ENCODE results near the gene TAF4. TPM values are rescaled to one million over a fixed set of nuclear protein-coding genes. Genes with fewer than 3 reads are reported as not detected.
A peak's percentile ranks its signal among the peaks of the same experiment; 100 is the strongest.
"Not testable (repeated sequence)": the region's sequence is repeated elsewhere in the genome, so short reads cannot be mapped to it uniquely, and the experiment has no call there.

TAF4 gene
- polyA plus RNA-seq, 6 donors from 2014 or later: 1.3 to 4.2 (median 1.8) TPM

DNA sequence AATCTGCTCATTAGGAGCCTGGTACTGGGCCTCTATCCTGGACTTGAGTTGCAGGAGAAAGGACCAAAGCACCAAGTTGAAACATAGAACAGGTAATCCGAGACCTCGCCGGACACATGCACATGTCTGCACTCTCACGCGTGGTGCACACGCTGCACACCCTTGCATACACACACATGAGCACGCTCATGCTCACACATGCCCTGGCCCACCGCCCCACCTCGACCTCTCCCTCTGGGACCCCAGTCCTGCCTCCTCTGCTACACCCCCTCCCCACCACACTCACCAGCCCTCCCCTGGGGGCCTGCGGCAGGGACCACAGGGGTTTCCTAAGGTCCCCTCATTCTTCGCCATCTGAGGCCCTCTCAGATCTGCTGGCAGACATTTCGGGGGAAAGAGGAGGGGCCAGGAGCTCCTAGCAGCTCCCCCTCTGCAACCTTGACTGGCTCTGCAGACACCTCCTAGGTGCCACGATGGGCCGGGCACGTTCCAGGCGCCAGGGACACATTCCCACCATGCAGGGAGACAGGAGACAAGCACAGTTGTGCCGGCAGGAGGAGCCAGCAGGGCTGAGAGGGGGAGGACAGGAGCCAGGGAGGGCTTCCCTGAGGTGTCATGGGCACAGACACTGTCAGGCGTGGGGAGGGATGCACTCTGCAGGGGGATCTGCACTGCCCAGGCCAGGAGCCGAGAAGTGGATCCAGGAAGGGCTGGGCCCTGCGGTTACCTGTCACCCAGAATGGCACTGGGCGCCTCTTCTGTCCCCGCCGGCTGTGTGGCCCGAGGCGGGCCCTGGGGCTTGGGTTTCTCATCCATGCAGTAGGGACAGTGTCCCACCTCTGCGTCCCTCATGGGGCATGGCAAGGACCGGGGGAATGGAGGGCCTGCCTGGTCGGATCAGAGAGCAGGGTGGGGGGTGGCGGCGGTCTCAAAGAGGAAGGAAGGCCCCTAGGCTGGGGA is 31.0 kb upstream of the TAF4 start:
- H3K4me3 Mint-ChIP-seq: no peak overlapping the region
- no peak for ATAC-seq (ENCODE audit: low read depth in 2 of 2)
- H3K36me3 Mint-ChIP-seq: peaks cover 4 to 33% of the 10 kb centered on the region in 2 donors
- no peak for DNase-seq
- peaks cover 7 to 18% (median 15%) of the 10 kb centered on the region in 7 donors for H3K9me3 Mint-ChIP-seq
- peaks cover 14 to 31% (median 26%) of the 10 kb centered on the region in 3 donors for H3K27me3 Mint-ChIP-seq
- peaks cover 0 to 3% (median 0%) of the 10 kb centered on the region in 3 donors for H3K4me1 Mint-ChIP-seq
- peak overlapping the region in 1 of 6 donors; percentile 76 for H3K27ac Mint-ChIP-seq

DNA sequence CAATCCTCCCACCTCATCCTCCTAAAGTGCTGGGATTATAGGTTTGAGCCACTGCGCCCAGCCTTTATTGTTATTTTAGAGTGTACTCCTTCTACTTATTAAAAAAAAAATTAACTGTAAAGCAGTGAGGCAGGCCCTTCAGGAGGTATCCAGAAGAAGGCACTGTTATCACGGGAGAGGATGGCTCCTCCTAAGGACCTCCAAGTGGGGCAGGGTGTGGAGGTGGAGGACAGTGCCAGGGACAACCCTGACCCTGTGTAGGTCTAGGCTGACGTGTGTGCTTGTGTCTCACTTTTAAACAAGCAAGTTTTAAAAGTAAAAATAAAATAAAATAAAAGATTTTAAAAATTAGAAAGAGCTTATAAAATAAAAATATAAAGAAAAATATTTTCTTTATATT is 23.7 kb upstream of the TAF4 start:
- Mint-ChIP-seq H3K4me3 (no peak overlapping the region), H3K9me3 (peaks cover 0 to 10% (median 0%) of the 10 kb centered on the region in 7 donors), H3K27ac (no peak overlapping the region), H3K27me3 (peaks cover 14 to 22% (median 20%) of the 10 kb centered on the region in 3 donors), H3K4me1 (no peaks in the 10 kb centered on the region), H3K36me3 (peaks cover 0 to 9% of the 10 kb centered on the region in 2 donors)
- no peak for DNase-seq
- no peak for ATAC-seq (ENCODE audit: low read depth in 2 of 2)

DNA sequence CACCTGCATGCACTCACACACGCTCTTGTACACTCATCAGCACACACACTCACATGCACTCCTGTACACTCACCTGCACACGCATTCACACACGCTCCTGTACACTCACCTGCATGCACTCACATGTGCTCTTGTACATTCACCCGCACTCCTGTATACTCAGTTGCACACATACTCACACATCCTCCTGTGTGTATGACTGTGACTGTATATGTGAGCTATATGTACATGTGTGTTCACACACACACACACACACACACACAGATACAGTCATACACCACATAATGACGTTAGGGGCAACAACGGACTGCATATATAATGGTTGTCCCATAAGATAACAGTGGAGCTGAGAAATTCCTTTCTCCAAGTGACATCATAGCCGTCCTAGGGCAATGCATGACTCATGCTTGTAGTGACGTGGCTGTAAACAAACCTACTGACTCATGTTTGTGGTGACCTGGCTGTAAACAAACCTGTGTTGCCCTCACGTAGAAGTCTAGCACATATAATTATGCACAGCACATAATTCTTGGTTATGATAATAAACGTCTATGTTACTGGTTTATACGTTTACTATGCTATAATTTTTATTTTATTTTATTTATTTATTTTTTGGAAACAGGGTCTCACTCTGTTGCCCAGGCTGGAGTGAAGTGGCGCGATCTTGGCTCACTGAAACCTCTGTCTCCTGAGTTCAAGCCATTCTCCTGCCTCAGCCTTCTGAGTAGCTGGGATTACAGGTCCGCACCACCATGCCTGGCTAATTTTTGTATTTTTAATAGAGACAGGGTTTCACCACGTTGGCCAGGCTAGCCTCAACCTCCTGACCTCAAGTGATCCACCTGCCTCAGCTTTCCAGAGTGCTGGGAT is 22.8 kb upstream of the TAF4 start:
- DNase-seq: no peak
- no peak overlapping the region for H3K27ac Mint-ChIP-seq

DNA sequence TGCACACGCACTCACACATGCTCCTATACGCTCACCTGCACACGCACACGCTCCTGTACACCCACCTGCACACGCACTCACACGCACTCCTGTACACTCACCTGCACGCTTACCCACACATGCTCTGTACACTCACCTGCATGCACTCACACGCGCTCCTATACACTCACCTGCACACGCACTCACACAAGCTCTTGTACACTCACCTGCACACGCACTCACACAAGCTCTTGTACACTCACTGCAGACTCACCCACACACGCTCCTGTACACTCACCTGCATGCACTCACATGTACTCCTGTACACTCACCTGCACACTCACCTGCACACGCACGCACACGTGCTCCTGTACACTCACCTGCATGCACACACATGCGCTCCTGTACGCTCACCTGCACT is 22.0 kb upstream of the TAF4 start:
- Mint-ChIP-seq H3K4me1 (no peaks in the 10 kb centered on the region), H3K36me3 (peaks cover 0 to 9% of the 10 kb centered on the region in 2 donors), H3K9me3 (peaks cover 0 to 10% (median 0%) of the 10 kb centered on the region in 7 donors), H3K27me3 (peaks cover 10 to 29% (median 28%) of the 10 kb centered on the region in 3 donors), H3K27ac (no peak overlapping the region), H3K4me3 (no peak overlapping the region)
- no peak for DNase-seq
- ATAC-seq (ENCODE audit: low read depth in 2 of 2): no peak

More for the DNA sequence above, 22.8 kb upstream of the TAF4 start:
- no peak overlapping the region for H3K4me3 Mint-ChIP-seq
- H3K4me1 Mint-ChIP-seq: no peaks in the 10 kb centered on the region
- H3K27me3 Mint-ChIP-seq: peaks cover 10 to 26% (median 23%) of the 10 kb centered on the region in 3 donors
- H3K36me3 Mint-ChIP-seq: peaks cover 0 to 9% of the 10 kb centered on the region in 2 donors
- peaks cover 0 to 10% (median 0%) of the 10 kb centered on the region in 7 donors for H3K9me3 Mint-ChIP-seq
- no peak for ATAC-seq (ENCODE audit: low read depth in 2 of 2)

DNA sequence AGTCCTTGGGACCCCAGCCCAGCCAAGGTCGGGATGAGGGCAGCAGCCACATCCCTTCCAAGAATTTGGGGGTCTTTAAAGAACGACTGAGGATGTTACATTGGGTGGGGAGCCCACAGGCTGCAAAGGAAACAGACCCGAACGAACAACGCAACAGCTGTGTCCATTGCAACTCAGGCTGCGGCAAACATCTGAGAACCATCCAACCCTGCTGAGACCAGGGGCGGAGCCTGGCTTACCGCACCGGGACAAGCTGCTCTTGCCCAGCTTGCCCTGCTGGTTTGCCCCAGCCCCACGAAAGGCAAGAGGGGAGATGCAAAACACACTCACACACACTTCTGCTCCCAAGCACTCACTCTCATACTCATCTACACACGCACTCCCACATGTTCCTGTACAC is 21.5 kb upstream of the TAF4 start:
- no peak overlapping the region for H3K4me3 Mint-ChIP-seq
- H3K27me3 Mint-ChIP-seq: peaks cover 9 to 26% (median 25%) of the 10 kb centered on the region in 3 donors
- H3K4me1 Mint-ChIP-seq: no peaks in the 10 kb centered on the region
- peaks cover 0 to 7% of the 10 kb centered on the region in 2 donors for H3K36me3 Mint-ChIP-seq
- peaks cover 0 to 10% (median 0%) of the 10 kb centered on the region in 7 donors for H3K9me3 Mint-ChIP-seq
- DNase-seq (no peak), ATAC-seq (ENCODE audit: low read depth in 2 of 2) (no peak)
- no peak overlapping the region for H3K27ac Mint-ChIP-seq

DNA sequence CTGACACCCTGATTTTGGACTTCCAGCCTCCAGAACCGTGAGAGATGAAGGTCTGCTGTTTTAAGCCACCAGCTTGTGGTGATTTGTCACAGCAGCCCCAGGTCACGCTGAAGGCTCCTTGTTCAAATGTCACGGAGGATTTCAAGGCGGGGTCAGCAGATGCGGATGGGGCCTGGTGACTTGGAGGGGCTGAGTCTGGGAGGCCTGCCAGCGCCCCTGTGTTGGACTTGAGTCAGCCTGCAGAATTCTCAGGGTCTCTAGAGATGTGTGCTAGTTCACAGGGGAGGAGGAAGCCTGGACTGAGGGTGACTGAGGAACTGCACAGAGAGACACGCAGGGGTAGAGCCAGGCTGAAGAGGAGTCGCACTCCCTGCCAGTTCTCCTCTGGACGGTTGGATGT is 19.5 kb upstream of the TAF4 start:
- DNase-seq: no peak
- Mint-ChIP-seq H3K9me3 (peaks cover 0 to 10% (median 4%) of the 10 kb centered on the region in 7 donors), H3K27ac (no peak overlapping the region), H3K4me1 (no peaks in the 10 kb centered on the region), H3K36me3 (peaks cover 0 to 6% of the 10 kb centered on the region in 2 donors), H3K27me3 (peaks cover 9 to 32% (median 26%) of the 10 kb centered on the region in 3 donors), H3K4me3 (no peak overlapping the region)
- ATAC-seq (ENCODE audit: low read depth in 2 of 2): no peak

DNA sequence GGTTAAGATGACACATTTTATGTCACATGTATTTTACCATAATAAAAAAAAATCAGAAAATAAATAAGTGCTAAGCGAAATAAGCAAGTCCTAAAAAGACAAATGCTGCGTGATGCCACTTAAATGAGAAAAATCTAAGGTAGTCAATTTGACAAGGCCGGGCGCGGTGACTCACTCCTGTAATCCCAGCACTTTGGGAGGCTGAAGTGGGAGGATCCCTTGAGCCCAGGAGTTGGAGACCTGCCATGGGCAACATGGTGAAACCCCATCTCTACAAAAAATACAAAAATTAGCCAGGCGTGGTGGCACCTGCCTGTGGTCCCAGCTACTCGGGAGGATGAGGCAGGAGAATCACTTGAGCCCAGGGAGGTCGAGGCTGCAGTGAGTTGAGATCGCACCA is 18.5 kb upstream of the TAF4 start:
- not testable (repeated sequence) for H3K27ac Mint-ChIP-seq; H3K4me1 Mint-ChIP-seq; DNase-seq; H3K36me3 Mint-ChIP-seq; H3K4me3 Mint-ChIP-seq; ATAC-seq (ENCODE audit: low read depth in 2 of 2)
- peaks cover 3 to 14% (median 4%) of the 10 kb centered on the region in 7 donors for H3K9me3 Mint-ChIP-seq
- peaks cover 12 to 34% (median 28%) of the 10 kb centered on the region in 3 donors for H3K27me3 Mint-ChIP-seq

DNA sequence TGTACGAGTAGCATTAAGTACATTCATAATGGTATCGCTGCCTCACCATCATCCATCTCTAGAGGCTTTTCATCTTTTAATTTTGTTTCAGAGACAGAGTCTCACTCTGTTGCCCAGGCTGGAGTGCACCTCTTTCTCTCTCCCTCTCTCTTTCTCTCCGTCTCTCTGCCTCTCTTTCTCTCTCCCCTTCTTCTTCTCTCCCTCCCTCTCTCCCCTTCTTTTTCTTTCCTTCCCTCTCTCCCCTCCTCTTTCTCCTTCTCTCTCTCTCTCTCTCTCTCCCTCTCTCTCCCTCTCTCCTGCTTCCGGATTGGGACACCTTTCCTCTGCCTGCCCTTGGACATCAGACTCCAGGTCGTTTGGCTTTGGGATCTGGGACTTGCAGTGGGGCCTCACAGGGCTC is 17.6 kb upstream of the TAF4 start:
- DNase-seq: no peak
- Mint-ChIP-seq H3K9me3 (peaks cover 4 to 21% (median 6%) of the 10 kb centered on the region in 7 donors), H3K4me1 (no peaks in the 10 kb centered on the region), H3K27ac (no peak overlapping the region), H3K36me3 (peaks cover 0 to 7% of the 10 kb centered on the region in 2 donors), H3K4me3 (no peak overlapping the region), H3K27me3 (peaks cover 15 to 34% (median 33%) of the 10 kb centered on the region in 3 donors)
- no peak for ATAC-seq (ENCODE audit: low read depth in 2 of 2)

DNA sequence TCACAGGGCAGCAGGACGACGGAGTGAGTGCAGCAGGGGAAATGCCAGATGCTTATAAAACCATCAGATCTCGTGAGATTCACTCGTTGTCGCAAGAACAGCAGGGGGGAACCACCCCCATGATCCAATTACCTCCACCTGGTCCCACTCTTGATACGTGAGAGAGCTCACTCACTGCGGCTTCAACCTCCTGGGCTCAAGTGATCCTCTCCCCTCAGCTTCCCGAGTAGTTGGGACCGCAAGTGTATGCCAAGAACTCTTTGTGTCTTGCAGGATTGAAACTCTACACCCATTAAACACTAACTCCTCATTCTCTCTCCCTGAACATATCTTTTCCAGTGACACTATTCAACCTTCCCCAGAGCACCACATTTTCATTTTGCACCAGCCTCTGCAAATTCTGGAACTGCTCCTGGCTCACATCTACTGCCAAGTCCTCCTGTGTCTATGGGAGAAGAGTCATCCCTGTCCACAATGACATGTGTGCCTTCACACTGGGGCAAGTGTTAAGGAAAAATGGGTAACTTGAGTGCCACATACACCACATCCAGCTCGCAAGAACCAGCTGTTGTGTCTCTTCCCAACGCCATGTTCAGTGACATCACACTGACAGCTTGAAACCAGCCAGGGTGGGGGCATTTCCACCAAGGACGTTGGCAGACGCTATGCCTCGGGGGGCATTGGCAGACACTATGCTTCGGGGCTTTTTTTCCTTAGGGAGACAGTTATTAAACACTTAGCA is 14.7 kb upstream of the TAF4 start:
- H3K4me1 Mint-ChIP-seq: no peaks in the 10 kb centered on the region
- no peak overlapping the region for H3K4me3 Mint-ChIP-seq
- no peak overlapping the region for H3K27ac Mint-ChIP-seq
- no peak for ATAC-seq (ENCODE audit: low read depth in 2 of 2)
- peaks cover 15 to 33% (median 31%) of the 10 kb centered on the region in 3 donors for H3K27me3 Mint-ChIP-seq
- H3K9me3 Mint-ChIP-seq: peaks cover 4 to 35% (median 18%) of the 10 kb centered on the region in 7 donors
- peaks cover 5 to 14% of the 10 kb centered on the region in 2 donors for H3K36me3 Mint-ChIP-seq
- no peak for DNase-seq

DNA sequence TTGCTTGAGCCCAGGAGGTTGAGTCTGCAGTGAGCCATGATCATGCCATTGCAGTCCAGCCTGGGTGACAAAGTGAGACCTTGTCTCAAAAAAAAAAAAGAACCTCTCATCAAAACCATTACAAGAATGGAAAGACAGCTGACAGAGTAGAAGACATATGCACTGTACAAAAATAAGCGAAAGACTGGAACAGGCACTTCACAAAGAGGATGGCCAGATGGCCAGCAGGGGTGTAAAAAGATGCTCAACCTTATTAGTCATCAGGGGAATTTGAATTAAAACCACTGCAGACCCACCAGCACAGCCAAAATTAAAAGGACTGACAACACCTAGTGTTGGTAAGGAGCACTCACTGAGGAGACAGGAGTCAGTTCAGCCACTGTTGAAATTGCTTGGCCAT is 13.5 kb upstream of the TAF4 start:
- Mint-ChIP-seq H3K27me3 (peaks cover 15 to 24% (median 23%) of the 10 kb centered on the region in 3 donors), H3K9me3 (peaks cover 12 to 44% (median 25%) of the 10 kb centered on the region in 7 donors), H3K36me3 (peaks cover 5 to 20% of the 10 kb centered on the region in 2 donors), H3K4me1 (no peaks in the 10 kb centered on the region), H3K4me3 (no peak overlapping the region), H3K27ac (no peak overlapping the region)
- ATAC-seq (ENCODE audit: low read depth in 2 of 2): no peak
- DNase-seq: no peak

DNA sequence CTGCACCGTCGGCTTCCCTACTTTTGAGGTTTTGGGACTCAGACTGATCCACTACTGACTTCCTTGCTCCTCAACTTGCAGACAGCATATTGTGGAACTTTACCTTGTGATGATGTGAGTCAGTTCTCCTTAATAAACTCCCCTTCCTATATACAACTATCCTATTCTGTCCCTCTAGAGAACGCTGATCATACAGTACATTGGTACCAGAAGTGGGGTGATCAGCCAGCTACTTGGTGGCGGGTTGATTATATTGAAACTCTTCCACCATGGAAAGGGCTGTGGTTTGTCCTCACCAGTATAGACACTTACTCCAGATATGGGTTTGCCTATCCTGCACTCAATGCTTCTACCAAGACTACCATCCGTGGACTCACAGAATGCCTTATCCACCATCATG is 7.6 kb upstream of the TAF4 start:
- Mint-ChIP-seq H3K9me3 (peaks cover 8 to 40% (median 31%) of the 10 kb centered on the region in 7 donors), H3K4me3 (no peak overlapping the region), H3K4me1 (no peaks in the 10 kb centered on the region), H3K36me3 (peaks cover 8 to 22% of the 10 kb centered on the region in 2 donors), H3K27me3 (peaks cover 4 to 20% (median 11%) of the 10 kb centered on the region in 3 donors), H3K27ac (no peak overlapping the region)
- no peak for DNase-seq
- ATAC-seq (ENCODE audit: low read depth in 2 of 2): no peak

DNA sequence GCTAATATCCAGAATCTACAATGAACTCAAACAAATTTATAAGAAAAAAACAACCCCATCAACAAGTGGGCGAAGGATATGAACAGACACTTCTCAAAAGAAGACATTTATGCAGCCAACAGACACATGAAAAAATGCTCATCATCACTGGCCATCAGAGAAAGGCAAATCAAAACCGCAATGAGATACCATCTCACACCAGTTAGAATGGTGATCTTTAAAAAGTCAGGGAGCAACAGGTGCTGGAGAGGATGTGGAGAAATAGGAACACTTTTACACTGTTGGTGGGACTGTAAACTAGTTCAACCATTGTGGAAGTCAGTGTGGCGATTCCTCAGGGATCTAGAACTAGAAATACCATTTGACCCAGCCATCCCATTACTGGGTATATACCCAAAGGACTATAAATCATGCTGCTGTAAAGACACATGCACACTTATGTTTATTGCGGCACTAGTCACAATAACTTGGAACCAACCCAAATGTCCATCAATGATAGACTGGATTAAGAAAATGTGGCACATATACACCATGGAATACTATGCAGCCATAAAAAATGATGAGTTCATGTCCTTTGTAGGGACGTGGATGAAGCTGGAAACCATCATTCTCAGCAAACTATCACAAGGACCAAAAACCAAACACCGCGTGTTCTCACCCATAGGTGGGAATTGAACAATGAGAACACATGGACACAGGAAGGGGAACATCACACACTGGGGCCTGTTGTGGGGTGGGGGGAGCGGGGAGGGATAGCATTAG is 6.2 kb upstream of the TAF4 start:
- not testable (repeated sequence) for H3K4me3 Mint-ChIP-seq; ATAC-seq (ENCODE audit: low read depth in 2 of 2); H3K27ac Mint-ChIP-seq; DNase-seq
- H3K36me3 Mint-ChIP-seq: peaks cover 8 to 22% of the 10 kb centered on the region in 2 donors
- peaks cover 10 to 13% (median 12%) of the 10 kb centered on the region in 3 donors for H3K4me1 Mint-ChIP-seq
- H3K9me3 Mint-ChIP-seq: peaks cover 8 to 39% (median 24%) of the 10 kb centered on the region in 7 donors
- peaks cover 4 to 20% (median 11%) of the 10 kb centered on the region in 3 donors for H3K27me3 Mint-ChIP-seq

Measured in naive B cell (primary cell).